SK-N-SH treated with all-trans-retinoic acid at 6 μM for 48 hours (cell line): Measurements from ENCODE around the gene TRIM64C.
"Not testable (repeated sequence)": the region's sequence is repeated elsewhere in the genome, so short reads cannot be mapped to it uniquely, and the experiment has no call there.

ENCODE experiments used
- ARNTL ChIP-seq: fragments of 450-650 bp; formaldehyde crosslinking; IDR thresholded peaks from 2 replicates; pipeline ENCODE4 v1.5.0; 2020; ENCODE audit warnings: low read depth, mild to moderate bottlenecking, moderate library complexity, borderline replicate concordance
- PATZ1 ChIP-seq: fragments of 250-450 bp; sonication (Bioruptor Pico); IDR thresholded peaks from 2 replicates; pipeline ENCODE4 v1.8.0; 2020; ENCODE audit warnings: mild to moderate bottlenecking, moderate library complexity, borderline replicate concordance
- POU6F1 ChIP-seq: fragments of 250-450 bp; sonication (Bioruptor Pico); IDR thresholded peaks from 2 replicates; pipeline ENCODE4 v1.8.0; 2021; ENCODE audit warnings: low read depth, mild to moderate bottlenecking, moderate library complexity, borderline replicate concordance
- PPARA ChIP-seq: fragments of 250-450 bp; sonication (Bioruptor Pico); IDR thresholded peaks from 2 replicates; pipeline ENCODE4 v1.5.0; 2020; ENCODE audit warnings: mild to moderate bottlenecking, borderline replicate concordance
- SNAI2 ChIP-seq: fragments of 250-450 bp; sonication (Bioruptor Pico); IDR thresholded peaks from 2 replicates; pipeline ENCODE4 v1.5.0; 2020; ENCODE audit warnings: mild to moderate bottlenecking, moderate library complexity
- ZFP3 ChIP-seq: fragments of 250-450 bp; sonication (Bioruptor Pico); IDR thresholded peaks from 2 replicates; pipeline ENCODE4 v1.5.0; 2020; ENCODE audit warnings: mild to moderate bottlenecking, moderate library complexity
- ZNF70 ChIP-seq: fragments of 450-650 bp; formaldehyde crosslinking; IDR thresholded peaks from 2 replicates; pipeline ENCODE4 v1.5.0; 2020; ENCODE audit warnings: mild to moderate bottlenecking, moderate library complexity

GRCh38 chr11:49102356-49102755, 43.4 kb upstream of the TRIM64C start:
- TF ChIP-seq ZFP3, PATZ1, SNAI2, POU6F1, PPARA, ARNTL, ZNF70 (CRISPR knock-in tag): not testable (repeated sequence)
